Mucosa of gallbladder (tissue), 1 donor: Measurements from ENCODE around the gene OR9K2. TPM values are rescaled to one million over a fixed set of nuclear protein-coding genes. Genes with fewer than 3 reads are reported as not detected.
"Not testable (repeated sequence)": the region's sequence is repeated elsewhere in the genome, so short reads cannot be mapped to it uniquely, and the experiment has no call there.

ENCODE experiments used
- DNase-seq: peaks from one replicate; pipeline ENCODE4 v3.0.0-alpha.2; 2020; ENCODE audit warnings: low spot score
- total RNA-seq: library from RNA; stranded (reverse); gene quantifications from one replicate; pipeline ENCODE4 v1.2.1, GENCODE V29; 2021
- donor health status: DM: no; HTN: no; CAD: no.

The OR9K2 gene, protein sequence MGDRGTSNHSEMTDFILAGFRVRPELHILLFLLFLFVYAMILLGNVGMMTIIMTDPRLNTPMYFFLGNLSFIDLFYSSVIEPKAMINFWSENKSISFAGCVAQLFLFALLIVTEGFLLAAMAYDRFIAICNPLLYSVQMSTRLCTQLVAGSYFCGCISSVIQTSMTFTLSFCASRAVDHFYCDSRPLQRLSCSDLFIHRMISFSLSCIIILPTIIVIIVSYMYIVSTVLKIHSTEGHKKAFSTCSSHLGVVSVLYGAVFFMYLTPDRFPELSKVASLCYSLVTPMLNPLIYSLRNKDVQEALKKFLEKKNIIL
- total RNA-seq, result not detected

DNA sequence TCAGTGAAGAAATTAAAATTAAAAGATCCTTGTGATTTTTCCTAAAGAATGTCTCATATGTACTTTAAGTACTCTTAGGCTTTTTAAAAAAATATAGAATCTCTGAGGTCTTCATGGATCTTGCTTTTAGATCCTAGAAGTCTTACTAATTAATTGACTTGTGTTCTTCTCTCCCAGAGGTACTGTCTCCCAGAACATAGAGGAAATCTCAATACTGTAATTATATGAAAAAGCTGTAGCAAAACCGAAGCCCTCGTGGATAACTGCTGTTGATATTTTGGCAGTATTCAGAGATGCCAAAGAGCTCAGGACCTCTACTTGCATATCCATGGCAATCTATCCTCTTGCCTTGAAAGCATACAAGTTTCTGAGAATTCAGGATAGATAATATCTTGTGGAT lies at the start of gene OR9K2:
OR9K2 (plus strand) TSS at position 301 of the 400 bp plus-strand sequence. CDS start 3,429 bp downstream, outside the sequence.
- DNase-seq, result no peak

GRCh38 chr12:55092579-55092978 lies 33.6 kb upstream of the OR9K2 start:
- DNase-seq, result no peak

GRCh38 chr12:55112378-55112875 lies 13.8 kb upstream of the OR9K2 start:
- DNase-seq, result no peak

DNA sequence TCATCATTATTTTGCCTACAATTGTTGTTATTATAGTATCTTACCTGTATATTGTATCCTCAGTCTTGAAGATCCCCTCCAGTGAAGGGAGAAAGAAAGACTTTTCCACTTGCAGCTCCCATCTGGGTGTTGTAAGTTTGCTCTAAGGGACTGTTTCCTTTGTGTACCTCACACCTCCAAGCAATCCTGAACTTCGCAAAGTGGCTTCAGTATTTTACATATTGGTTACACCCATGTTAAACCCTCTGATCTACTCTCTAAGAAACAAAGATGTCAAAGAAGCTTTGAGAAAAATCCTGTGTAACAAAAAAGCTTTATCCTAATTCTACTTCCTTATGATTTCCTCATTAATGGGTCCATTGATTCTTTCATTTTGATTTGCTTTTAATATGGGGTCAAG lies 10.1 kb upstream of the OR9K2 start:
- no peak for DNase-seq

DNA sequence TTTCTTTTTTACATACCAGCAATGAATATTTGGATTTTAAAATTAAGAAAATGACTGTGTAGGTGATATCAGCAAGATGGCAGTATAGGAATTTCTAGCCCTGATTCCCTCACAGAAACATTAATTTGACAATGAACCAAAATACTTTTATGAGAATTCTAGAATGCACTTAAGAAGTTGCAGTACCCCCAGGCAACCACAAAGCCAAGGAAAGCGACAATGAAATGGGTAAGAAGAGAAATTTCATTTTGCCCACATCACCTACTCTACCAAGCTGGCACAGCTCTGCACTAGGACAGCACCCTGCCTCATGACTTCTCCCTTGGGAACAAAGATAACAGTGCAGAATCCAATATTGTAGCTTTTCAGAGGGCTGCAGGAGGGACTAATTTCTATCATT lies 6.6 kb downstream of the OR9K2 start:
- no peak for DNase-seq

- peak; percentile 34 for DNase-seq
Measured at GRCh38 chr12:55142669-55143565, 16.7 kb downstream of the OR9K2 start.

GRCh38 chr12:55143566-55143870 lies 17.3 kb downstream of the OR9K2 start:
- no peak for DNase-seq

DNA sequence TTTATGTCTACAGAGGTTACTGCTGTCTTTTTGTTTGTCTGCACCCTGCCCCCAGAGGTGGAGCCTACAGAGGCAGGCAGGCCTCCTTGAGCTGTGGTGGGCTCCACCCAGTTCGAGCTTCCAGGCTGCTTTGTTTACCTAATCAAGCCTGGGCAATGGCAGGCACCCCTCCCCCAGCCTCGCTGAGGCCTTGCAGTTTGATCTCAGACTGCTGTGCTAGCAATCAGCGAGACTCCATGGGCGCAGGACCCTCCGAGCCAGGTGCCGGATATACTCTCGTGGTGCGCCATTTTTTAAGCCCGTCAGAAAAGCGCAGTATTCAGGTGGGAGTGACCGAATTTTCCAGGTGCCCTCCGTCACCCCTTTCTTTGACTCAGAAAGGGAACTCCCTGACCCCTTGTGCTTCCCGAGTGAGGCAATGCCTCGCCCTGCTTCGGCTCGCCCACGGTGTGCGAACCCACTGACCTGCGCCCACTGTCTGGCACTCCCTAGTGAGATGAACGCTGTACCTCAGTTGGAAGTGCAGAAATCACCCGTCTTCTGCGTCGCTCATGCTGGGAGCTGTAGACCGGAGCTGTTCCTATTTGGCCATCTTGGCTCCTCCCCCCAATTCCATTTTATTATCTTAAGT lies 40.9 kb downstream of the OR9K2 start:
- not testable (repeated sequence) for DNase-seq

GRCh38 chr12:55171445-55171844 lies 45.2 kb downstream of the OR9K2 start:
- no peak for DNase-seq

GRCh38 chr12:55171846-55172245 lies 45.6 kb downstream of the OR9K2 start:
- DNase-seq, result not testable (repeated sequence)

GRCh38 chr12:55172686-55173085 lies 46.5 kb downstream of the OR9K2 start:
- DNase-seq, result no peak

GRCh38 chr12:55173456-55173855 lies 47.2 kb downstream of the OR9K2 start:
- DNase-seq, result no peak

Other genes starting within 250 kb of the OR9K2 start
- gene TESPA1, start 141.6 kb upstream of the OR9K2 start, total RNA-seq, result 4.1 TPM
- gene NEUROD4, start 106.4 kb upstream of the OR9K2 start, total RNA-seq, result not detected
- gene OR10A7, start 94.6 kb downstream of the OR9K2 start, total RNA-seq, result not detected
- gene OR6C74, start 118.2 kb downstream of the OR9K2 start, total RNA-seq, result not detected
- not detected for gene OR6C6, start 170.2 kb downstream of the OR9K2 start, total RNA-seq
- gene OR6C1, start 187.9 kb downstream of the OR9K2 start, total RNA-seq, result not detected
- gene OR6C3, start 204.3 kb downstream of the OR9K2 start, total RNA-seq, result not detected
- not detected for gene OR6C75, start 236.6 kb downstream of the OR9K2 start, total RNA-seq